Gastroesophageal sphincter (tissue), 3 donors: Measurements from ENCODE around the gene ELMO1.

Experiments
- EP300 ChIP-seq: sonication (generic); formaldehyde crosslinking; IDR thresholded peaks from one replicate; pipeline ENCODE4 v1.6.1; 2017; ENCODE audit warnings: antibody characterized with exemption, mild to moderate bottlenecking
- POLR2A ChIP-seq, 2 donors: fragments of 450-650 bp; IDR thresholded peaks; one replicate each; pipeline ENCODE4 v1.6.1; 2017; ENCODE audit warnings: antibody characterized with exemption in 2 of 2, mild to moderate bottlenecking in 2 of 2, moderate library complexity in 1 of 2
- POLR2AphosphoS5 ChIP-seq: sonication (generic); formaldehyde crosslinking; IDR thresholded peaks from one replicate; pipeline ENCODE4 v1.6.1; 2017; ENCODE audit warnings: antibody characterized with exemption
- TF ChIP-seq, protein P1 (sequence below), 4 experiments: fragments of 200-600 bp in 2 of 4; fragments of 450-650 bp in 2 of 4; sonication (generic) in 1 of 4; IDR thresholded peaks; one replicate each; pipeline ENCODE4 v1.5.1; 2017 to 2019; ENCODE audit warnings: antibody characterized with exemption in 4 of 4, mild to moderate bottlenecking in 2 of 4, moderate library complexity in 2 of 4

DNA sequence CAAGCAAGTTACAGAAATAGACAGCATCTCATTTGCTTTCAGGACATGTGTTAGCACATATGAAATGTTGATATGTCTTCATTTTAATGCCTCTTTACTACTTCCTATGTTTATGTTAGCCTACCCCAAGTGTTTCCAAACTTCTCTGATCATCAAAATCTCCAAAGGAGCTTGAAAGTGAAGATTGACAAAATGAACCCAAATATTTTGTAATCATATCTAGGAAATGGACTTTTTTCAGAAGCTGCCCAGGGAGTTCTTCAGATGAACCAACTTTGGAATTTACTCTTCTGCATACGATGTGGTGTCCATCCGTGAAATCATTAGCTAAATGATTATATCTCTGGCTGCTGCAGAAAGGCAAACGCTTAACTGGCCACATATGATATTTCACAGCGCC, 623.2 kb downstream of the ELMO1 start:
- TF ChIP-seq, protein P1, sequence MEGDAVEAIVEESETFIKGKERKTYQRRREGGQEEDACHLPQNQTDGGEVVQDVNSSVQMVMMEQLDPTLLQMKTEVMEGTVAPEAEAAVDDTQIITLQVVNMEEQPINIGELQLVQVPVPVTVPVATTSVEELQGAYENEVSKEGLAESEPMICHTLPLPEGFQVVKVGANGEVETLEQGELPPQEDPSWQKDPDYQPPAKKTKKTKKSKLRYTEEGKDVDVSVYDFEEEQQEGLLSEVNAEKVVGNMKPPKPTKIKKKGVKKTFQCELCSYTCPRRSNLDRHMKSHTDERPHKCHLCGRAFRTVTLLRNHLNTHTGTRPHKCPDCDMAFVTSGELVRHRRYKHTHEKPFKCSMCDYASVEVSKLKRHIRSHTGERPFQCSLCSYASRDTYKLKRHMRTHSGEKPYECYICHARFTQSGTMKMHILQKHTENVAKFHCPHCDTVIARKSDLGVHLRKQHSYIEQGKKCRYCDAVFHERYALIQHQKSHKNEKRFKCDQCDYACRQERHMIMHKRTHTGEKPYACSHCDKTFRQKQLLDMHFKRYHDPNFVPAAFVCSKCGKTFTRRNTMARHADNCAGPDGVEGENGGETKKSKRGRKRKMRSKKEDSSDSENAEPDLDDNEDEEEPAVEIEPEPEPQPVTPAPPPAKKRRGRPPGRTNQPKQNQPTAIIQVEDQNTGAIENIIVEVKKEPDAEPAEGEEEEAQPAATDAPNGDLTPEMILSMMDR (IDR thresholded peaks at IDR 0.05), result no peak
- TF ChIP-seq EP300 (no peak), POLR2AphosphoS5 (no peak), POLR2A (IDR thresholded peaks at IDR 0.05) (no peak)
